ENCODE data around the gene ALOXE3. TPM values are rescaled to one million over a fixed set of nuclear protein-coding genes. Genes with fewer than 3 reads are reported as not detected.

Gene ALOXE3
- total RNA-seq, 1 experiment from 2014 or later = 0.13 TPM

DNA sequence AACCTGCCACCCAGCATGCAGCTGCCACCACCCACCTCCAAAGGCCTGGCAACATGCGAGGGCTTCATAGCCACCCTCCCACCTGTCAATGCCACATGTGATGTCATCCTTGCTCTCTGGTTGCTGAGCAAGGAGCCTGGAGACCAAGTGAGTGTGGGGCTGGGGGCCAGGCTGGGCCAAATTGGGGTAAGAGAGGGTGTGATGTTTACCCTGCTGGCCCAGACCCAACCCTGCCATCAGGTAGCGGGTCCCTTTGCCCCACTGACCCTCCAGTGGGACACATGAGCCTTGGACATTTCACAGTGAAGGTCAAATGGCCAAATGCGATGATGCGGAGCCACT lies 70.6 kb downstream of the ALOXE3 start:
- TF ChIP-seq, protein P1, sequence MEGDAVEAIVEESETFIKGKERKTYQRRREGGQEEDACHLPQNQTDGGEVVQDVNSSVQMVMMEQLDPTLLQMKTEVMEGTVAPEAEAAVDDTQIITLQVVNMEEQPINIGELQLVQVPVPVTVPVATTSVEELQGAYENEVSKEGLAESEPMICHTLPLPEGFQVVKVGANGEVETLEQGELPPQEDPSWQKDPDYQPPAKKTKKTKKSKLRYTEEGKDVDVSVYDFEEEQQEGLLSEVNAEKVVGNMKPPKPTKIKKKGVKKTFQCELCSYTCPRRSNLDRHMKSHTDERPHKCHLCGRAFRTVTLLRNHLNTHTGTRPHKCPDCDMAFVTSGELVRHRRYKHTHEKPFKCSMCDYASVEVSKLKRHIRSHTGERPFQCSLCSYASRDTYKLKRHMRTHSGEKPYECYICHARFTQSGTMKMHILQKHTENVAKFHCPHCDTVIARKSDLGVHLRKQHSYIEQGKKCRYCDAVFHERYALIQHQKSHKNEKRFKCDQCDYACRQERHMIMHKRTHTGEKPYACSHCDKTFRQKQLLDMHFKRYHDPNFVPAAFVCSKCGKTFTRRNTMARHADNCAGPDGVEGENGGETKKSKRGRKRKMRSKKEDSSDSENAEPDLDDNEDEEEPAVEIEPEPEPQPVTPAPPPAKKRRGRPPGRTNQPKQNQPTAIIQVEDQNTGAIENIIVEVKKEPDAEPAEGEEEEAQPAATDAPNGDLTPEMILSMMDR (conservative IDR thresholded peaks at IDR 0.05) = no peak
- Mint-ChIP-seq H3K27me3 (ENCODE audit: low read depth) (peaks cover 42% of the 10 kb centered on the region), H3K9me3 (no peaks in the 10 kb centered on the region; a peak in 1 of 5 replicates), H3K4me3 (no peak overlapping the region), H3K4me1 (peaks cover 0 to 5% of the 10 kb centered on the region in 2 experiments; a peak in 3 of 4 replicates), H3K36me3 (ENCODE audit: insufficient read depth in 1 of 3, low read depth in 3 of 3) (no peaks in the 10 kb centered on the region), H3K27ac (no peak overlapping the region; a peak in 1 of 7 replicates)
- Histone ChIP-seq H3K23me2 (ENCODE audit: insufficient read length, low read depth, low read length, poor library complexity, severe bottlenecking) (no peaks in the 10 kb centered on the region), H3K14ac (ENCODE audit: insufficient read depth, low read length) (no peak overlapping the region), H3K27me3 (ENCODE audit: insufficient read depth, low read length) (no peaks in the 10 kb centered on the region), H3K9ac (ENCODE audit: extremely low read depth, insufficient read length, low read length) (no peak overlapping the region), H2BK5ac (ENCODE audit: insufficient read length, low read length) (no peak overlapping the region), H3K56ac (ENCODE audit: insufficient read length, low read depth, low read length) (no peak overlapping the region), H3K4me1 (ENCODE audit: insufficient read depth, low read length) (no peaks in the 10 kb centered on the region), H3K23ac (ENCODE audit: insufficient read length, low read depth, low read length) (no peak overlapping the region), H2BK20ac (ENCODE audit: low read depth, low read length, poor library complexity, severe bottlenecking) (no peak overlapping the region), H3K79me2 (ENCODE audit: insufficient read depth, low read length) (no peaks in the 10 kb centered on the region), H3T11ph (ENCODE audit: low read length) (no peak overlapping the region), H2BK15ac (ENCODE audit: low read depth, low read length) (no peak overlapping the region), H3K18ac (ENCODE audit: insufficient read length, low read depth, low read length) (no peak overlapping the region), H4K91ac (ENCODE audit: insufficient read length, low read depth, low read length) (no peak overlapping the region), H2BK12ac (ENCODE audit: insufficient read length, low read depth, low read length) (no peak overlapping the region), H3K4ac (ENCODE audit: low read depth, low read length) (no peak overlapping the region), H4K5ac (ENCODE audit: insufficient read length, low read depth, low read length) (no peak overlapping the region), H3K9me3 (ENCODE audit: control insufficient read depth, low read depth, low read length) (no peaks in the 10 kb centered on the region), H4K20me1 (ENCODE audit: control insufficient read depth, insufficient read depth, insufficient read length) (no peaks in the 10 kb centered on the region), H2BK120ac (ENCODE audit: low read depth, low read length, poor library complexity, severe bottlenecking) (no peak overlapping the region), H4K8ac (replicated peaks; ENCODE audit: insufficient read length, low read depth, low read length) (no peak overlapping the region), H3K27ac (ENCODE audit: insufficient read length, low read depth, low read length) (no peak overlapping the region), H2AK5ac (ENCODE audit: insufficient read length, low read length) (no peak overlapping the region), H2AFZ (ENCODE audit: low read length) (no peak overlapping the region), H3K4me2 (ENCODE audit: insufficient read depth, insufficient read length, low read length) (no peak overlapping the region), H3K79me1 (ENCODE audit: insufficient read depth, low read depth, low read length, poor library complexity, severe bottlenecking) (no peaks in the 10 kb centered on the region)
- no peak for DNase-seq
- WGBS (ENCODE audit: extremely low coverage, insufficient read length, low lambda C conversion rate) = no CpG with 5 or more reads among the region's 4 CpGs

Measured in H9 (cell line).